ENCODE results near the gene TVP23C. TPM values are rescaled to one million over a fixed set of nuclear protein-coding genes. Genes with fewer than 3 reads are reported as not detected.

TVP23C gene
- total RNA-seq, 2 experiments from 2014 or later: 10.8 to 11.3 TPM

- Mint-ChIP-seq H3K27ac (no peak overlapping the region), H3K4me3 (no peak overlapping the region), H3K27me3 (no peaks in the 10 kb centered on the region), H3K9me3 (peaks cover 4% of the 10 kb centered on the region), H3K4me1 (ENCODE audit: low read depth) (no peaks in the 10 kb centered on the region), H3K36me3 (no peaks in the 10 kb centered on the region)
- CTCF ChIA-PET: no interaction called here
- no peak for DNase-seq
- POLR2A ChIA-PET: no interaction called here
- intact Hi-C loops (cut with micrococcal nuclease): no loop called here
These were observed 97.2 kb downstream of the TVP23C start for GRCh38 chr17:15466131-15466530.

DNA sequence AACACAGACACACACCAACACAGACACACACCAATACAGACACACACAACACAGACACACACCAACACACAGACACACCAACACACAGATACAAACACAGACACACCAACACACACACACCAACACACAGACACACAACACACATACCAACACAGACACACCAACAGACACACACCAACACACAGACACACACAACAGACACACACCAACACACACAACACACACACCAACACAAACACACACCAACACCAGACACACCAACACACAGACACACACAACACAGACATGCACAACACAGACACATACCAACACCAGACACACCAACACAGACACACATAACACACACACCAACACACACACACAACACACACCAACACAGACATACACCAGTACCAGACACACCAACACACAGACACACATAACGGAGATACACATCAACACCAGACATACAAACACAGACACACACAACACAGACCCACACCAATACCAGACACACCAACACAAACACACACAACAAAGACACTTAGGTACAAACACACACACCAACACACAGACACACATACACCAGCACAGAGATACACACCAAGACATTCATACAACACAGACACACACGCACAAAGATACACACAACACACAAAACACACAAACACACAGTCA is 98.1 kb downstream of the TVP23C start:
- Mint-ChIP-seq H3K27me3 (no peaks in the 10 kb centered on the region), H3K27ac (no peak overlapping the region), H3K4me1 (ENCODE audit: low read depth) (no peaks in the 10 kb centered on the region), H3K9me3 (peaks cover 4% of the 10 kb centered on the region), H3K4me3 (no peak overlapping the region), H3K36me3 (peaks cover 2% of the 10 kb centered on the region)
- ChIA-PET CTCF (no interaction called here), POLR2A (no interaction called here)
- intact Hi-C loops (cut with micrococcal nuclease): no loop called here
- DNase-seq: no peak

DNA sequence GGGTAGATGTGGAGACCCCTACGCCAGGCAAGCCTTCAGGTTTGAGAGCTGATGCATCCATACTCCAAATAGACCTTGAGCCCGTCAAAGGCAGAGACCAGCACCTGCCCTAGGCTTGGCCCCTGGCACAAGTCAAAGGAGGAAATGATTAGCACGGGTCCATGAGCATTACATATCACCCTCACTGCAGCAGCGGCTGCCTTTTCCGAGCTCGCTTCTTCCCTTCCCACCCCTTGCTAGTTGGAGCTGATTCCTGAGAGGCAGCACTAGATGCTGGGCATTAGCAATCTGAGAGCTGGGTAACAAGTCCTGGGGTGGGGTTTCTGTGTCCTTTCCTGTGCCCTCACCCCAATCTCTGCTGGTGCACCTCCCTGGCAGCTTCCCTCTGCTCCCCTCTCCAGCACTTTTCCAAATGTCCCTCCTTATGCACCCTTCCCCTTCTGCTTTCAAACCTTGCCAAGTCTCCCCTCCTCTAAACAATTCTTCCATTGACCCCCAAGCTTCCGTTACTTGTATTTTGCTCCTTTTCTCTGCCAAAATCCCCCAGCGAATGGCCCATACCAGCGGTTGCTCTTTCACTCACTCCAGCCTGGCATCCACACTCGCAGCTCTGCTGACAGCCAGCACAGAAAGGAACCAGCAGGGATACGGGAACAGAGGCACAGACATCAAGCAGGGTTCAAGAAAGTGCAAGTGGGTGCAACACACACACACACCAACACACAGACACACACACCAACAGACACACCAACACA is 98.9 kb downstream of the TVP23C start:
- no peak for DNase-seq
- Mint-ChIP-seq H3K27ac (no peak overlapping the region), H3K27me3 (no peaks in the 10 kb centered on the region), H3K36me3 (peaks cover 7% of the 10 kb centered on the region), H3K4me3 (no peak overlapping the region), H3K9me3 (peaks cover 4% of the 10 kb centered on the region), H3K4me1 (ENCODE audit: low read depth) (no peaks in the 10 kb centered on the region)
- intact Hi-C loops (cut with micrococcal nuclease): no loop called here
- ChIA-PET POLR2A (no interaction called here), CTCF (no interaction called here)

DNA sequence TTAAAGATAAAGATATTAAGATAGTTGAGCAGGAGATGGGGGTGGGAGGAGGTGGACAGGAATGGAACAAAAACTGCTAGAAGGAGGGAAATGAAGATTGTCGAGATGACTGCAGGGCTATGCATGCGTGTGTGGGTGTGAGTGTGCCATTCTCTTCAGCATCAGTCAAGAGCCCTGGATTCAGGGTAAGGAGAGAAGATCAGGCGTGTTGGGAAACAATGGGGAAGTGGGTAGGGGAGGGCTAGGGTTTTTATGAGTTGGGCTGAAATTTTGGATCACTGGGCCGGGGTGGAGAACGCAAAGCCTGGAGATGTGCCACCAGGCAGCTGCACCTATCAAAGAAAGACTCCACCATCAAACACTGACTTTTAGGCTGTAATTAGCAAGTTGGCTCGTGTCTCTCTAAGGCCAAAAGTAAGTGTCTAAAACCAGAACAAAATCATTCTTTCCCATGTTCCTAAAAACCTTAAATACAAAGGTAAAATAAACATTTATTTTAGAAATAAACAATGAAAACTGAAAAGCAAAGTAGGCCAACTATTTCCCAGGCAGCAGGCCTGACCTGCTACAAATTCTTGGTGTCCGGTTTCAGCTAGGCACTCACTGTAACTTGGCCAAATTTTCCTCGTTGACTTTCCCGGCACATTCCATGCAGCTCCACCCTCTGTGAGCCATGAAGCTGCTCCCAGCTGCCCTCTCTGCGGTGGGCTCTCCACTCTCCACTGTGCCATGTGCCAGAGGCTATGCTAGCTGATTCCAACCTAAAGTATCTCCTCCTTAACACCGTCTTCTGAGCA is 100.1 kb downstream of the TVP23C start:
- intact Hi-C loops (cut with micrococcal nuclease): no loop called here
- Mint-ChIP-seq H3K27me3 (no peaks in the 10 kb centered on the region), H3K36me3 (peaks cover 9% of the 10 kb centered on the region), H3K4me1 (ENCODE audit: low read depth) (no peaks in the 10 kb centered on the region), H3K27ac (no peak overlapping the region), H3K9me3 (peaks cover 4% of the 10 kb centered on the region), H3K4me3 (no peak overlapping the region)
- no peak for DNase-seq
- ChIA-PET POLR2A (no interaction called here), CTCF (no interaction called here)

DNA sequence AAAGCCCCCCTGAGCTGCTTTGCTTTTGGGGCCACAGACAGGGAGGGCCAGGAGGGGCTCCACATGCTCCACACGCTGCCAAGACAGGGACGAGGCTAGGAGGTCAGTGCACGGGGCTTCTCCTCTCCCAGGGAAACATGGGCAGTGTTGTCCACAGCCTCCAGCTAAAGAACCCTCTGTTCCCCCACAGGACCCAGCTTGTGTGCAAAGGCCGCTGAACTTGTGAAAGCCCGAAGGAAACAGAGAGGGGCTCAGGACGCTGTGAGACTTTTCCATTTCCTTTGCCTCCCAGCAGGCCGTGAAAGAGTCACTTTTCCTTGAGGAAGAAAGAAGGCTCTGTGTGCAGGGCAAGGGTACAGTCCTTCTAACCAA is 105.6 kb downstream of the TVP23C start:
- CTCF ChIA-PET: no interaction called here
- POLR2A ChIA-PET: no interaction called here
- intact Hi-C loops (cut with micrococcal nuclease): no loop called here
- no peak overlapping the region for H3K4me3 Mint-ChIP-seq
- no peak overlapping the region for H3K27ac Mint-ChIP-seq
- DNase-seq: no peak
- no peaks in the 10 kb centered on the region for H3K4me1 Mint-ChIP-seq (ENCODE audit: low read depth)
- H3K36me3 Mint-ChIP-seq: peaks cover 39% of the 10 kb centered on the region
- H3K27me3 Mint-ChIP-seq: no peaks in the 10 kb centered on the region
- peaks cover 20% of the 10 kb centered on the region for H3K9me3 Mint-ChIP-seq

DNA sequence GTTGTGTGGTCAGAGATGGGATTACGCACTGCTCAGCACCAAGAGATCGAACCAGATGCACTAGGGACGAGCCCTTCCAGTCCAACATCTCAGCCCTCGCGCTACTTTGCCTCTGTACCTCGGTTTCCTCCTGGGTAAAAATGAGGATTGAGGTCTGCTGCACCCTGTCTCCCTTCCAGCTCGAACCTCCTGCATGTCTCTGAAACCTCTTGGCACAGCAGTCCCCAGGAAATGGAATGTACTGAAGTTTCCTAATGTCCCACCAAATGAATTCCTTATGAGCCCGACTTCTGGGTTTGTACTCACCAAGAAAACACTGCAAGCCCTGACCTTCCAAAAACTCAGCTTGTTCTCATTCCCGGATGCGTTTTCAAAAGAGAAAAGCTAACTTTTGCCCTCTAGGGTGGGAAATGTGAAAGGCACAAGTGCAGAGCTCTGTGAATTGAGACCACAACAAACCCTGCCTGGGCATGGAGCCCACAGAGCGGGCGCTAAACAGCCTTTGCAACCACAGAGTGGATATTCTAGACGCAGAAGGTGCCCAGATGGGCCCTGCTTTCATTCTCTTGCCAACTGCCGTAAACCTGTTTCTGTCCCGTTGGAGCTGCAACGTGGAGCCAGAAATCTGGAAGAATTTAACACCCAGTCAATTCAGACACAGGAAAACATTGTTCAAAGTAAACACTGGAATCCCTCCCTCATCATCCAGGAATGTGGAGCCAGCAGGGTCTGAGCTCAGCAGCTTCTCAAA is 106.1 kb downstream of the TVP23C start:
- intact Hi-C loops (cut with micrococcal nuclease): no loop called here
- no peak for DNase-seq
- H3K36me3 Mint-ChIP-seq: peaks cover 39% of the 10 kb centered on the region
- H3K27me3 Mint-ChIP-seq: no peaks in the 10 kb centered on the region
- H3K4me3 Mint-ChIP-seq: no peak overlapping the region
- ChIA-PET CTCF (no interaction called here), POLR2A (no interaction called here)
- H3K27ac Mint-ChIP-seq: no peak overlapping the region
- H3K4me1 Mint-ChIP-seq (ENCODE audit: low read depth): no peaks in the 10 kb centered on the region
- H3K9me3 Mint-ChIP-seq: peaks cover 16% of the 10 kb centered on the region

DNA sequence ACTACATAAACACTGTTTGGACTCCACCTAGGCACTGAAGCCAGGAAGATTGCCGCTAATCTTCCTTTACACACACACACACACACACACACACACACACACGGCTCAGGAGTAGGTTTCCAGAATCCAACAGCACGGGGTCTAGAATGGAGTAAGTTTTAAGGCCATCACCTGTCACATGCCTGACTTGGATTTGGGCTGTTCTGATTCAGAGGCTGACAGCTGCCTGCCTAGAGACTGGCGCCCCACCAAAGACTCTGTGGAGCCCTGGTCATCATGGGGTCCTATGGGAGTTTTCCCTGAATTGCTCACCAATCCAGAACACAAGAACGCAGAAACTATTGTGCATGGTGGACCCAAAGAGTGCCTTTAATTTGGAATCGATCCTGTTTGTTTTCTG is 106.8 kb downstream of the TVP23C start:
- intact Hi-C loops (cut with micrococcal nuclease): no loop called here
- ChIA-PET POLR2A (no interaction called here), CTCF (no interaction called here)
- Mint-ChIP-seq H3K36me3 (peaks cover 39% of the 10 kb centered on the region), H3K27me3 (no peaks in the 10 kb centered on the region), H3K4me1 (ENCODE audit: low read depth) (no peaks in the 10 kb centered on the region), H3K27ac (no peak overlapping the region), H3K9me3 (peaks cover 16% of the 10 kb centered on the region), H3K4me3 (no peak overlapping the region)
- no peak for DNase-seq

- no peaks in the 10 kb centered on the region for H3K4me1 Mint-ChIP-seq (ENCODE audit: low read depth)
- DNase-seq: no peak
- H3K27me3 Mint-ChIP-seq: no peaks in the 10 kb centered on the region
- H3K9me3 Mint-ChIP-seq: peaks cover 16% of the 10 kb centered on the region
- H3K36me3 Mint-ChIP-seq: peaks cover 32% of the 10 kb centered on the region
- no peak overlapping the region for H3K4me3 Mint-ChIP-seq
- POLR2A ChIA-PET: no interaction called here
- no peak overlapping the region for H3K27ac Mint-ChIP-seq
- intact Hi-C loops (cut with micrococcal nuclease): no loop called here
- CTCF ChIA-PET: no interaction called here
These were observed 108.9 kb downstream of the TVP23C start for GRCh38 chr17:15454346-15454745.

DNA sequence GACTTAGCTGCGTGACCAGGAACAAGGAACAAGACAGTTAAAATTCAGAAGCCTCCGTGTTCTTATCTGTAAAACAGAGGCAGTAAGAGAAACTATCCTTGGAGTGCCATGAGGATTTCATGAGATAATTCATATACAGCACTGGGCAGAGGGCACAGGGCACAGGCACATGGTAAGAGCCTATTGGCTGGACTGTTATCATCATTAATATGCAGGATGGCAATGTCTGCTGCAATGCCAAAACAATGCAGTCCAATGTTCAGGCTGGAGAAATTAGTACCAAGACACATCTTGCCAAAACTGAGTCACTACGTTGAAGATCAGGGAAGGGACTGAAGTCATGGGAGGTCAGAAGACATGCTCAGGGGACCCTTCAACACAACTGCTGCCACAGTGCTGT is 109.5 kb downstream of the TVP23C start:
- intact Hi-C loops (cut with micrococcal nuclease): no loop called here
- no peaks in the 10 kb centered on the region for H3K27me3 Mint-ChIP-seq
- H3K4me1 Mint-ChIP-seq (ENCODE audit: low read depth): no peaks in the 10 kb centered on the region
- H3K36me3 Mint-ChIP-seq: peaks cover 32% of the 10 kb centered on the region
- peaks cover 16% of the 10 kb centered on the region for H3K9me3 Mint-ChIP-seq
- CTCF ChIA-PET: no interaction called here
- POLR2A ChIA-PET: no interaction called here
- no peak overlapping the region for H3K27ac Mint-ChIP-seq
- no peak for DNase-seq
- H3K4me3 Mint-ChIP-seq: no peak overlapping the region

DNA sequence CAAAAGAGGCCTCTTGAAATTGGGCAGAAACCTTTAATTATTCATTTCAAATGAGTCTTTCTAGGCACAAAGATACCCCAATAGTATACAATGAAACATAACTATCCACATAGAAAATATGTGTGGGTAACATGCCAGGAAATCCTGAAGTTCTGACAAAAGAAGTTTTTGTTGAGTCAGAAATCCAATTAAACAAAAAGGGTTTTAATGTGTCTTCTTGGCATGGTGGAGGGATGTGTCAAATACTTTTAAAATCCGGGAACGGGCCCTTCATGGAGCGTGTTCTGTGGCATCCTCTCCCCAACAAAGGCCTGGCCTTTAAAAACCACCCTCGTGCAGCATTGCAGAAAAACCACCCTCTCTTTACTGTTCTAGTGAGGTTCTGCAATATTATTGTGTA is 110.0 kb downstream of the TVP23C start:
- H3K27me3 Mint-ChIP-seq: no peaks in the 10 kb centered on the region
- no peaks in the 10 kb centered on the region for H3K4me1 Mint-ChIP-seq (ENCODE audit: low read depth)
- intact Hi-C loops (cut with micrococcal nuclease): no loop called here
- H3K27ac Mint-ChIP-seq: no peak overlapping the region
- ChIA-PET CTCF (no interaction called here), POLR2A (no interaction called here)
- no peak for DNase-seq
- no peak overlapping the region for H3K4me3 Mint-ChIP-seq
- peaks cover 31% of the 10 kb centered on the region for H3K36me3 Mint-ChIP-seq
- H3K9me3 Mint-ChIP-seq: peaks cover 16% of the 10 kb centered on the region

GRCh38 chr17:15452746-15453145 is 110.5 kb downstream of the TVP23C start:
- Mint-ChIP-seq H3K4me3 (no peak overlapping the region), H3K27me3 (no peaks in the 10 kb centered on the region), H3K9me3 (peaks cover 16% of the 10 kb centered on the region), H3K4me1 (ENCODE audit: low read depth) (no peaks in the 10 kb centered on the region), H3K36me3 (peaks cover 27% of the 10 kb centered on the region), H3K27ac (no peak overlapping the region)
- intact Hi-C loops (cut with micrococcal nuclease): no loop called here
- POLR2A ChIA-PET: no interaction called here
- CTCF ChIA-PET: no interaction called here
- no peak for DNase-seq
